Stimulated activated CD4-positive, alpha-beta T cell treated with anti-CD3 and anti-CD28 coated beads, Interleukin-1b, Interleukin-23, amount 100 ng/mL, for 4 hours (primary cell): ENCODE data around the gene DEGS2.
"Not testable (repeated sequence)": the region's sequence is repeated elsewhere in the genome, so short reads cannot be mapped to it uniquely, and the experiment has no call there.

Source experiments
- DNase-seq, 2 donors: peaks; one replicate each; pipeline ENCODE4 v3.0.0-alpha.2; 2020; ENCODE audit warnings: low read depth in 2 of 2

The DEGS2 gene

GRCh38 chr14:100178691-100179090 lies 19.2 kb upstream of the DEGS2 start:
- no peak for DNase-seq

- no peak for DNase-seq
Observed at GRCh38 chr14:100176811-100177327, 17.4 kb upstream of the DEGS2 start.

- DNase-seq: no peak
Observed at GRCh38 chr14:100173353-100173752, 13.9 kb upstream of the DEGS2 start.

- no peak for DNase-seq
Observed at GRCh38 chr14:100172811-100173210, 13.4 kb upstream of the DEGS2 start.

GRCh38 chr14:100170880-100171279 lies 11.4 kb upstream of the DEGS2 start:
- no peak for DNase-seq

GRCh38 chr14:100168506-100168905 lies 9.1 kb upstream of the DEGS2 start:
- DNase-seq: no peak

- no peak for DNase-seq
Observed at GRCh38 chr14:100165831-100166440, 6.5 kb upstream of the DEGS2 start.

GRCh38 chr14:100165376-100165775 lies 5.9 kb upstream of the DEGS2 start:
- no peak for DNase-seq

GRCh38 chr14:100160534-100160916 lies 1.1 kb upstream of the DEGS2 start:
- no peak for DNase-seq

GRCh38 chr14:100159865-100160533 lies 554 bp upstream of the DEGS2 start:
- DNase-seq: no peak

- no peak for DNase-seq
Observed at GRCh38 chr14:100158566-100159093, 815 bp downstream of the DEGS2 start.

- DNase-seq: not testable (repeated sequence)
Observed at GRCh38 chr14:100157548-100158232, 1.8 kb downstream of the DEGS2 start.

GRCh38 chr14:100156776-100157175 lies 2.7 kb downstream of the DEGS2 start:
- DNase-seq: no peak

GRCh38 chr14:100155756-100156616 lies 3.5 kb downstream of the DEGS2 start:
- no peak for DNase-seq

GRCh38 chr14:100155049-100155621 lies 4.3 kb downstream of the DEGS2 start:
- DNase-seq: no peak

GRCh38 chr14:100153560-100153959 lies 5.9 kb downstream of the DEGS2 start:
- DNase-seq: no peak

GRCh38 chr14:100152091-100152490 lies 7.4 kb downstream of the DEGS2 start:
- no peak for DNase-seq

- DNase-seq: no peak
Observed at GRCh38 chr14:100150932-100151587, 8.4 kb downstream of the DEGS2 start.

GRCh38 chr14:100149851-100150611 lies 9.4 kb downstream of the DEGS2 start:
- no peak for DNase-seq
